Measurements from ENCODE around the gene RPAP2. TPM values are rescaled to one million over a fixed set of nuclear protein-coding genes. Genes with fewer than 3 reads are reported as not detected.

RPAP2 gene
- total and polyA plus RNA-seq, 2 donors (not counting 1 experiment from before 2014, with no cell fraction given) = 5.6 to 13.3 TPM

DNA sequence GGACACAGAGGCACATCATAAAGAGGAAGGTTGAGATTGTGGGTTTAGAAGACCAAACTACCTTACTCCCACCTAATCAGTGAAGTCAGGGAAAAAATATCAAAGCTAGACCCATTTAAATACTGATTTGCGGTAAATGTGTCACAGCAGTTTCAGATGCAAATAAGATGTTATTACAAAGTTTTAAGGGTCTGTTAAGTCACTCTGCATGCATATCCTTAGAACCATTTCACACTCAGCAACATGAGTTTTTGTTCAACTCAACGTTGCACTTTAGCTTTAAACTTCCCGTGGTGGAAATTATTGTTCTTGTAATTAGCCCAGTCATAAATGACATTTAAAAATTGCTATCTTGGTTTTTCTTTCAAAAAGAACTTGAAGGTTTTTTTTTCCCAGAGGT lies 34.8 kb downstream of the RPAP2 start:
- DNase-seq (ENCODE audit: low read depth in 2 of 2) = no peak
- H2AFZ ChIP-seq (ENCODE audit: low read length) = no peak overlapping the region

DNA sequence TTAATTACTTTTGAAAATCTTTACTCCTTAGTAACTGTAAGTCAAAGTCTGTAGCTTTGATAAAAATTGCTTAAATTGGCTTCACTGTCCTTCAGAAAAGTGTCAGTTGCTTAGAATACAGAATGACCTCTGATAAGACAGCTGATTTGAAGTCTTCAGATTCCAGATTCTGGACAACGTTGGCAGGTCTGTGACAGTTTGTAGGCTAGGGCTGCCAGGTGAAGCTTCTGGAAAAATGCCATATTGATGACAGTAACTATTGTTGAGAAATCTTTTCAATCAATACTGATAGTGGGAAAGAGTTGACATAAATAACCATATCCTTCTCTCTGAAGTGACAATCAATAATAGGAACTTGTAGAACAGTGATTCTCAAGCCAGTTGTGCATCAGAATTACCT lies 41.3 kb downstream of the RPAP2 start:
- TF ChIP-seq EZH2 (IDR thresholded peaks at IDR 0.05; ENCODE audit: low read length, missing control alignments) = no peak
- TF ChIP-seq, protein P1, sequence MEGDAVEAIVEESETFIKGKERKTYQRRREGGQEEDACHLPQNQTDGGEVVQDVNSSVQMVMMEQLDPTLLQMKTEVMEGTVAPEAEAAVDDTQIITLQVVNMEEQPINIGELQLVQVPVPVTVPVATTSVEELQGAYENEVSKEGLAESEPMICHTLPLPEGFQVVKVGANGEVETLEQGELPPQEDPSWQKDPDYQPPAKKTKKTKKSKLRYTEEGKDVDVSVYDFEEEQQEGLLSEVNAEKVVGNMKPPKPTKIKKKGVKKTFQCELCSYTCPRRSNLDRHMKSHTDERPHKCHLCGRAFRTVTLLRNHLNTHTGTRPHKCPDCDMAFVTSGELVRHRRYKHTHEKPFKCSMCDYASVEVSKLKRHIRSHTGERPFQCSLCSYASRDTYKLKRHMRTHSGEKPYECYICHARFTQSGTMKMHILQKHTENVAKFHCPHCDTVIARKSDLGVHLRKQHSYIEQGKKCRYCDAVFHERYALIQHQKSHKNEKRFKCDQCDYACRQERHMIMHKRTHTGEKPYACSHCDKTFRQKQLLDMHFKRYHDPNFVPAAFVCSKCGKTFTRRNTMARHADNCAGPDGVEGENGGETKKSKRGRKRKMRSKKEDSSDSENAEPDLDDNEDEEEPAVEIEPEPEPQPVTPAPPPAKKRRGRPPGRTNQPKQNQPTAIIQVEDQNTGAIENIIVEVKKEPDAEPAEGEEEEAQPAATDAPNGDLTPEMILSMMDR (conservative IDR thresholded peaks at IDR 0.05 in 1 of 2, IDR thresholded peaks at IDR 0.05 in 1 of 2; ENCODE audit: low read depth in 1 of 2, low read length in 2 of 2) = no peak
- H3K4me3 ChIP-seq (replicated peaks in 1 of 4; ENCODE audit: control extremely low read depth in 1 of 4, insufficient read depth in 1 of 4, low read depth in 3 of 4, low read length in 4 of 4) = no peak overlapping the region
- H2AFZ ChIP-seq (ENCODE audit: low read length) = no peak overlapping the region
- H3K9ac ChIP-seq (ENCODE audit: insufficient read depth, low read length) = no peak overlapping the region
- no peaks in the 10 kb centered on the region for H3K4me1 ChIP-seq (ENCODE audit: control insufficient read depth, extremely low read depth, insufficient read depth, low read length)
- no peaks in the 10 kb centered on the region for H3K9me3 ChIP-seq (ENCODE audit: control insufficient read depth, insufficient read depth, low read depth, low read length)
- H3K79me2 ChIP-seq (ENCODE audit: control insufficient read depth, insufficient read depth, low read length) = no peaks in the 10 kb centered on the region
- no peaks in the 10 kb centered on the region for H3K27me3 ChIP-seq (ENCODE audit: control insufficient read depth, insufficient read depth, low read length)
- no peak overlapping the region for H3K4me2 ChIP-seq (ENCODE audit: extremely low read depth, insufficient read depth, low read length)
- no peak for DNase-seq (ENCODE audit: low read depth in 2 of 2)
- no peaks in the 10 kb centered on the region for H3K36me3 ChIP-seq (ENCODE audit: control insufficient read depth, insufficient read depth, low read length)
- no peak overlapping the region for H3K27ac ChIP-seq (ENCODE audit: insufficient read depth, low read length)
- H4K20me1 ChIP-seq (ENCODE audit: control insufficient read depth, extremely low read depth, insufficient read depth, low read length) = no peaks in the 10 kb centered on the region

More for the DNA sequence above, 34.8 kb downstream of the RPAP2 start:
- Histone ChIP-seq H4K20me1 (ENCODE audit: control insufficient read depth, extremely low read depth, insufficient read depth, low read length) (no peaks in the 10 kb centered on the region), H3K4me2 (ENCODE audit: extremely low read depth, insufficient read depth, low read length) (no peak overlapping the region), H3K9me3 (ENCODE audit: control insufficient read depth, insufficient read depth, low read depth, low read length) (no peaks in the 10 kb centered on the region), H3K79me2 (ENCODE audit: control insufficient read depth, insufficient read depth, low read length) (no peaks in the 10 kb centered on the region), H3K27me3 (ENCODE audit: control insufficient read depth, insufficient read depth, low read length) (no peaks in the 10 kb centered on the region), H3K36me3 (ENCODE audit: control insufficient read depth, insufficient read depth, low read length) (no peaks in the 10 kb centered on the region), H3K4me3 (replicated peaks in 1 of 4; ENCODE audit: control extremely low read depth in 1 of 4, insufficient read depth in 1 of 4, low read depth in 3 of 4, low read length in 4 of 4) (no peak overlapping the region), H3K27ac (ENCODE audit: insufficient read depth, low read length) (no peak overlapping the region), H3K9ac (ENCODE audit: insufficient read depth, low read length) (no peak overlapping the region), H3K4me1 (ENCODE audit: control insufficient read depth, extremely low read depth, insufficient read depth, low read length) (no peaks in the 10 kb centered on the region)
- TF ChIP-seq, protein P1 (conservative IDR thresholded peaks at IDR 0.05 in 1 of 2, IDR thresholded peaks at IDR 0.05 in 1 of 2; ENCODE audit: low read depth in 1 of 2, low read length in 2 of 2) = no peak
- TF ChIP-seq EZH2 (IDR thresholded peaks at IDR 0.05; ENCODE audit: low read length, missing control alignments) = no peak

DNA sequence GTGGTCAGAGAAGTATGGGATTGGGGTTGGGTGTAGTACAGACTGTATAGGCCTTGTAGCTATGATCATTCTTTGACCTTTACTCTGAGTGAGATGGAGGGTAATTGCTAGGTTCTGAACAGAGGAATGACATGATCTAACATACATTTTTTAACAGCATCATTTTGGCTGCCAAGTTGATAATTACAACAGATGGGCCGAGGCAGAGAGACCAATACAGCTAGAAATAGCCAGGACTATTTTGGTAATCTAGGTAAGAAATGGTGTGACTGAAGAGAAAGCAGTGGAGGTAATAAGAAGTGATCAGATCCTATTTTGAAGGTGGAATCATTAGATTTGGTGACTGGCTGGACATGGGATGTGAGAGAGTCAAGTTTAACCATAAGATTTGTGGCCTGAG lies 43.5 kb downstream of the RPAP2 start:
- TF ChIP-seq EZH2 (IDR thresholded peaks at IDR 0.05; ENCODE audit: low read length, missing control alignments) = no peak
- Histone ChIP-seq H4K20me1 (ENCODE audit: control insufficient read depth, extremely low read depth, insufficient read depth, low read length) (no peaks in the 10 kb centered on the region), H3K4me1 (ENCODE audit: control insufficient read depth, extremely low read depth, insufficient read depth, low read length) (no peaks in the 10 kb centered on the region), H3K4me3 (replicated peaks in 1 of 4; ENCODE audit: control extremely low read depth in 1 of 4, insufficient read depth in 1 of 4, low read depth in 3 of 4, low read length in 4 of 4) (no peak overlapping the region), H3K4me2 (ENCODE audit: extremely low read depth, insufficient read depth, low read length) (no peak overlapping the region), H3K27ac (ENCODE audit: insufficient read depth, low read length) (no peak overlapping the region), H3K27me3 (ENCODE audit: control insufficient read depth, insufficient read depth, low read length) (no peaks in the 10 kb centered on the region), H3K36me3 (ENCODE audit: control insufficient read depth, insufficient read depth, low read length) (no peaks in the 10 kb centered on the region), H3K79me2 (ENCODE audit: control insufficient read depth, insufficient read depth, low read length) (no peaks in the 10 kb centered on the region), H3K9ac (ENCODE audit: insufficient read depth, low read length) (no peak overlapping the region), H3K9me3 (ENCODE audit: control insufficient read depth, insufficient read depth, low read depth, low read length) (no peaks in the 10 kb centered on the region), H2AFZ (ENCODE audit: low read length) (no peak overlapping the region)
- DNase-seq (ENCODE audit: low read depth in 2 of 2) = no peak
